ENCODE data around the gene SPOCK3. TPM values are rescaled to one million over a fixed set of nuclear protein-coding genes. Genes with fewer than 3 reads are reported as not detected.

SPOCK3 gene
- total and polyA plus RNA-seq, 9 donors, result 0.50 to 11.0 (median 4.5) TPM

- H3K4me3 ChIP-seq, result no peak overlapping the region
- no peak overlapping the region for H3K27ac ChIP-seq
- H3K27me3 ChIP-seq, result no peaks in the 10 kb centered on the region
- intact Hi-C loops (cut with DNase I), result no loop called here
- H3K4me1 ChIP-seq (ENCODE audit: insufficient read depth), result no peaks in the 10 kb centered on the region
- H3K36me3 ChIP-seq, result no peaks in the 10 kb centered on the region
- 81 to 95% (median 88%) methylated on average over 2 of the region's 2 CpGs for WGBS, 3 donors
- no peak for TF ChIP-seq CTCF (IDR thresholded peaks at IDR 0.05)
- TF ChIP-seq POLR2A (IDR thresholded peaks at IDR 0.05), result no peak
- TF ChIP-seq EP300 (IDR thresholded peaks at IDR 0.05), result no peak
- no peak for DNase-seq
- no peaks in the 10 kb centered on the region for H3K9me3 ChIP-seq
Measured at GRCh38 chr4:167101035-167101434, 133.3 kb downstream of the SPOCK3 start.

GRCh38 chr4:167100120-167100519, 134.2 kb downstream of the SPOCK3 start:
- Histone ChIP-seq H3K27ac (no peak overlapping the region), H3K9me3 (no peaks in the 10 kb centered on the region), H3K4me1 (ENCODE audit: insufficient read depth) (no peaks in the 10 kb centered on the region), H3K36me3 (no peaks in the 10 kb centered on the region), H3K4me3 (no peak overlapping the region), H3K27me3 (no peaks in the 10 kb centered on the region)
- TF ChIP-seq CTCF (IDR thresholded peaks at IDR 0.05) (no peak), POLR2A (IDR thresholded peaks at IDR 0.05) (no peak), EP300 (IDR thresholded peaks at IDR 0.05) (no peak)
- intact Hi-C loops (cut with DNase I), result no loop called here
- 5% methylated on average over 1 of the region's 1 CpG for WGBS, 3 donors
- DNase-seq, result no peak

GRCh38 chr4:167088115-167088514, 146.2 kb downstream of the SPOCK3 start:
- TF ChIP-seq EP300 (IDR thresholded peaks at IDR 0.05), result no peak
- no peak for TF ChIP-seq POLR2A (IDR thresholded peaks at IDR 0.05)
- no peak for TF ChIP-seq CTCF (IDR thresholded peaks at IDR 0.05)
- Histone ChIP-seq H3K9me3 (no peaks in the 10 kb centered on the region), H3K4me1 (ENCODE audit: insufficient read depth) (no peaks in the 10 kb centered on the region), H3K27me3 (no peaks in the 10 kb centered on the region), H3K4me3 (no peak overlapping the region), H3K36me3 (no peaks in the 10 kb centered on the region), H3K27ac (no peak overlapping the region)
- intact Hi-C loops (cut with DNase I), result no loop called here
- no peak for DNase-seq

GRCh38 chr4:167084321-167084720, 150.0 kb downstream of the SPOCK3 start:
- Histone ChIP-seq H3K4me1 (ENCODE audit: insufficient read depth) (no peaks in the 10 kb centered on the region), H3K9me3 (no peaks in the 10 kb centered on the region), H3K27ac (no peak overlapping the region), H3K36me3 (no peaks in the 10 kb centered on the region), H3K4me3 (no peak overlapping the region), H3K27me3 (no peaks in the 10 kb centered on the region)
- WGBS, 3 donors, result 77 to 90% (median 81%) methylated on average over 2 of the region's 2 CpGs
- intact Hi-C loops (cut with DNase I), result no loop called here
- TF ChIP-seq CTCF (IDR thresholded peaks at IDR 0.05), result no peak
- no peak for DNase-seq

DNA sequence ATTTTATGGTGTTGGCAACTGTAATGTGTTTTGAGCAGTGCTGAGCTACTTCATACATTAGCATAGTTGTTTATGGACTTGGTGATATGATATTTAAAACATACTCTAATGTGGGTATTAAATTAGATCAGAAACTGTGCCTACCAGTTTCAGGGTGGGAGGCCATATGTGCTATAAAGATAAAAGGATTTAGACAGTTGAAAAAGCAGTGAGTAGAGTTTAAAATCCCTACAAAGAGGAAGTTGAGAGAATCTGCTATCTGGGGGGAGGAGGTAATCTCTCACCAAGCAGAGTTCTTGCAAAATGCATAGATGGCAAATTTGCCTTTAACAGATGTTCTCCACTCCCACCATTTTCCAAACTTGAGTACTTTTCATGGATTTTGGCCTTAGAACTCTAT, 154.5 kb downstream of the SPOCK3 start:
- no peak overlapping the region for H3K4me3 ChIP-seq
- no peaks in the 10 kb centered on the region for H3K9me3 ChIP-seq
- intact Hi-C loops (cut with DNase I), result no loop called here
- no peak for TF ChIP-seq POLR2A (IDR thresholded peaks at IDR 0.05)
- TF ChIP-seq EP300 (IDR thresholded peaks at IDR 0.05), result no peak
- no peak for TF ChIP-seq CTCF (IDR thresholded peaks at IDR 0.05)
- DNase-seq, result no peak
- no peaks in the 10 kb centered on the region for H3K36me3 ChIP-seq
- no peaks in the 10 kb centered on the region for H3K27me3 ChIP-seq
- no peak overlapping the region for H3K27ac ChIP-seq
- H3K4me1 ChIP-seq (ENCODE audit: insufficient read depth), result no peaks in the 10 kb centered on the region

Data from ovary (tissue), 9 donors.